Endothelial cell of umbilical vein (primary cell): ENCODE results near the gene DAAM1. TPM values are rescaled to one million over a fixed set of nuclear protein-coding genes. Genes with fewer than 3 reads are reported as not detected.

ENCODE experiments used
- BruUV-seq: library from RNA; stranded (reverse); fragments of 400-500 nt; replicated peaks from 2 replicates; lab custom pipeline; 2021; lab: Mats Ljungman, UMichigan
- CTCF ChIA-PET: fragments of 300-600, 350-600 bp; sonication (Branson Sonifier 250); formaldehyde crosslinking; loops from one replicate; lab custom pipeline; 2021; ENCODE audit warnings: antibody characterized with exemption, inconsistent platforms; lab: Charles Lee
- POLR2A ChIA-PET: fragments of 300-600, 350-600 bp; sonication (Branson Sonifier 250); formaldehyde crosslinking; loops from one replicate; lab custom pipeline; 2021; ENCODE audit warnings: antibody characterized with exemption, inconsistent platforms; lab: Charles Lee
- DNase-seq: peaks from one replicate; pipeline ENCODE4 v3.0.0-alpha.2; 2011; ENCODE audit warnings: low read depth, low spot score
- FAIRE-seq: peaks from 2 replicates; lab custom pipeline; 2011; peaks lifted over from hg19 to GRCh38; lab: Jason Lieb, UNC
- H2AFZ ChIP-seq: 2 replicates; pipeline ENCODE4 v1.6.0; 2012; ENCODE audit warnings: low read depth, low read length, control low read depth, inconsistent platforms
- H3K27ac ChIP-seq: 2 replicates; pipeline ENCODE4 v1.5.1; 2011; ENCODE audit warnings: low read depth, mild to moderate bottlenecking, control low read depth, low read length, moderate library complexity; ENCODE audit not compliant: insufficient read depth
- H3K27me3 ChIP-seq, 2 experiments: 2 replicates each; pipeline versions ENCODE4 v1.6.0 to v1.6.1; 2011; ENCODE audit warnings: low read length in 2 of 2, mixed read lengths in 1 of 2; ENCODE audit not compliant: control insufficient read depth in 2 of 2, insufficient read depth in 2 of 2
- H3K36me3 ChIP-seq, 2 experiments: 2 replicates in 1 of 2; 3 replicates in 1 of 2; pipeline ENCODE4 v1.5.1; 2011; ENCODE audit warnings: low read length in 2 of 2, mild to moderate bottlenecking in 1 of 2, moderate library complexity in 1 of 2; ENCODE audit not compliant: control insufficient read depth in 2 of 2, insufficient read depth in 2 of 2; ENCODE audit errors: extremely low read depth in 1 of 2
- H3K4me1 ChIP-seq: 3 replicates; pipeline ENCODE4 v1.5.1; 2011; ENCODE audit warnings: mild to moderate bottlenecking, low read length; ENCODE audit not compliant: control insufficient read depth, insufficient read depth; ENCODE audit errors: extremely low read depth
- H3K4me2 ChIP-seq: 2 replicates; pipeline ENCODE4 v1.6.1; 2011; ENCODE audit warnings: low read length, control low read depth, mixed read lengths; ENCODE audit not compliant: insufficient read depth
- H3K4me3 ChIP-seq, 3 experiments: fragments of 200-600 bp in 1 of 3; sonication (generic), shearing (Covaris generic) in 1 of 3; replicated peaks in 1 of 3; 2 replicates each; pipeline ENCODE4 v1.5.1; 2011 to 2016; ENCODE audit warnings: control low read depth in 3 of 3, low read length in 3 of 3, mild to moderate bottlenecking in 2 of 3, inconsistent platforms in 1 of 3, low read depth in 1 of 3, moderate library complexity in 1 of 3; ENCODE audit not compliant: insufficient read depth in 1 of 3
- H3K79me2 ChIP-seq: 2 replicates; pipeline ENCODE4 v1.6.0; 2012; ENCODE audit warnings: low read length, inconsistent platforms; ENCODE audit not compliant: control insufficient read depth, insufficient read depth
- H3K9ac ChIP-seq: replicated peaks from 2 replicates; pipeline ENCODE3; 2011; ENCODE audit warnings: low read length, control low read depth; ENCODE audit not compliant: insufficient read depth; ENCODE audit errors: extremely low read depth
- H3K9me1 ChIP-seq: replicated peaks from 3 replicates; pipeline ENCODE4 v1.6.0; 2011; ENCODE audit warnings: mild to moderate bottlenecking, low read length; ENCODE audit not compliant: control insufficient read depth, insufficient read depth; ENCODE audit errors: extremely low read depth
- H3K9me3 ChIP-seq: replicated peaks from 2 replicates; pipeline ENCODE4 v1.5.1; 2012; ENCODE audit warnings: low read length, inconsistent platforms; ENCODE audit not compliant: control insufficient read depth, insufficient read depth
- H4K20me1 ChIP-seq: replicated peaks from 2 replicates; pipeline ENCODE3; 2011; ENCODE audit warnings: mild to moderate bottlenecking, low read length; ENCODE audit not compliant: control insufficient read depth, insufficient read depth; ENCODE audit errors: extremely low read depth
- EZH2 ChIP-seq: IDR thresholded peaks from 2 replicates; pipeline ENCODE4 v1.6.1; 2012; ENCODE audit warnings: borderline replicate concordance, low read depth, mild to moderate bottlenecking, moderate library complexity, low read length, inconsistent platforms; ENCODE audit not compliant: severe bottlenecking
- FOS ChIP-seq: IDR thresholded peaks from 2 replicates; pipeline ENCODE4 v1.6.1; 2011; ENCODE audit warnings: mild to moderate bottlenecking, low read length, moderate library complexity, borderline replicate concordance; ENCODE audit not compliant: insufficient read depth
- GATA2 ChIP-seq: IDR thresholded peaks from 2 replicates; pipeline ENCODE4 v1.7.0; 2011; ENCODE audit warnings: low read depth, mild to moderate bottlenecking, moderate library complexity, mixed read lengths, low read length; ENCODE audit not compliant: insufficient read length, insufficient read depth
- JUN ChIP-seq: IDR thresholded peaks from 2 replicates; pipeline ENCODE4 v1.6.1; 2011; ENCODE audit warnings: borderline replicate concordance, low read depth; ENCODE audit not compliant: insufficient read length, insufficient read depth
- MYC ChIP-seq: IDR thresholded peaks from one replicate; pipeline ENCODE4 v1.6.1; 2011; ENCODE audit warnings: mild to moderate bottlenecking, low read depth, low read length
- POLR2A ChIP-seq: IDR thresholded peaks from 2 replicates; pipeline ENCODE4 v1.6.1; 2012; ENCODE audit warnings: low read depth, mild to moderate bottlenecking, control low read depth, low read length
- POLR2AphosphoS5 ChIP-seq: IDR thresholded peaks from 2 replicates; pipeline ENCODE4 v1.6.1; 2012; ENCODE audit warnings: low read depth, mild to moderate bottlenecking, control low read depth, low read length, moderate library complexity; ENCODE audit not compliant: insufficient read depth
- dilution Hi-C: fragments of 300-500 bp; cut with MboI; formaldehyde crosslinking; loops from one replicate; pipeline ENCODE4 v1.15.0; 2019; ENCODE audit warnings: low sequenced_read_pairs; ENCODE audit not compliant: extremely low pct_ligation_motif_present
- intact Hi-C: fragments of 100-400 bp; cut with micrococcal nuclease; formaldehyde crosslinking; loops from one replicate; pipeline ENCODE4 v1.10.0; 2022
- polyA plus RNA-seq, 4 experiments: library from polyadenylated mRNA; depleted of rRNA in 3 of 4; stranded (reverse) in 3 of 4; unstranded in 1 of 4; fragments of >200 nt; gene quantifications; 2 replicates each; pipeline versions ENCODE4 v1.2.1 to v1.2.3, GENCODE V29; 2011 to 2012; ENCODE audit warnings: missing spikeins in 1 of 4
- total RNA-seq: library from RNA; stranded (reverse); gene quantifications from 2 replicates; pipeline ENCODE4 v1.2.3, GENCODE V29; 2021
- TF ChIP-seq, protein P1 (sequence below), 2 donors: IDR thresholded peaks; 1 replicate in 1 of 2; 2 replicates in 1 of 2; pipeline ENCODE4 v1.5.1; 2011; ENCODE audit warnings: low read length in 2 of 2, mild to moderate bottlenecking in 2 of 2, moderate library complexity in 2 of 2, control low read depth in 1 of 2, inconsistent platforms in 1 of 2, low read depth in 1 of 2; ENCODE audit not compliant: insufficient read depth in 1 of 2; ENCODE audit errors: extremely low read depth in 1 of 2
- TF ChIP-seq, protein P2 (sequence below): IDR thresholded peaks from 2 replicates; pipeline ENCODE4 v1.6.1; 2011; ENCODE audit not compliant: insufficient read depth, insufficient read length

DAAM1 gene
- total and polyA plus RNA-seq, 2 donors (not counting 3 experiments of a cell fraction or from before 2014, with no cell fraction given): 10.2 to 25.3 TPM

DNA sequence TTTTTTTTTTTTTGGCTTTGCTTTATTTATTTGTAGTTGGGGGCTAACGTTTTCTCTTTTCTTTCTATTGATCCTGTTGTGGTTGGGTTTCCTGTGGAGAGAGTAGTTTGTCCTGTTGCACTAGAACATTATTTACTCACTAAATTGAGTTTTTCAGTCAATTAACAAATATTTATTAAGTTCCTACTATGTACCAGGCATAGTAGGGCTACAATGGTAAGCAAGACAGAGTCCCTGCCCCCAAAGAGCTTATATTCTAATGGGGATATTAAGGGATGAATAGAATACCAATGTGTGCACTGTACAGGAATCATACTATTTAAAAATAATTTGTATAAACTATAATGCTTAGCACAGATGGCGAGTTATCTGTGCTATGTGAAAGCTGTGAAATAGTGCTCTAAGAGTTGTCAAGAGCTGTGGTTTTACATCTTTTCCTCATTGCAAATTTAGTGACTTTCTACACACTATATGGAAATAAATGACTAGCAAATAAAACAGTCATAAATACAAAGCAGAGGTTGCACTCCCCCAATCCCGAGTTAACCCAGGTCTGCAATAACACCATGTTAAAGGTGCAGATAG lies 181.8 kb downstream of the DAAM1 start:
- intact Hi-C loops: no loop called here
- no peaks in the 10 kb centered on the region for H3K79me2 ChIP-seq
- no TSS peak for BruUV-seq
- H3K4me1 ChIP-seq: no peaks in the 10 kb centered on the region
- H2AFZ ChIP-seq: no peak overlapping the region
- H3K36me3 ChIP-seq: peaks cover 0 to 1% of the 10 kb centered on the region in 2 experiments
- H3K9me1 ChIP-seq: no peaks in the 10 kb centered on the region
- CTCF ChIA-PET: interaction anchor here (0.6 to 1.5 kb wide), 4 partner anchors 43 to 921 kb away, joined by 3 to 4 read pairs (median 3); no protein-coding TSS in a partner anchor
- H3K4me3 ChIP-seq: no peak overlapping the region
- FAIRE-seq: no peak
- dilution Hi-C loops: no loop called here
- POLR2A ChIA-PET: no interaction called here
- DNase-seq: no peak
- H4K20me1 ChIP-seq: no peaks in the 10 kb centered on the region
- no peak overlapping the region for H3K27ac ChIP-seq
- H3K27me3 ChIP-seq: no peaks in the 10 kb centered on the region
- no peak overlapping the region for H3K4me2 ChIP-seq
- H3K9ac ChIP-seq: no peak overlapping the region
- TF ChIP-seq, protein P1, sequence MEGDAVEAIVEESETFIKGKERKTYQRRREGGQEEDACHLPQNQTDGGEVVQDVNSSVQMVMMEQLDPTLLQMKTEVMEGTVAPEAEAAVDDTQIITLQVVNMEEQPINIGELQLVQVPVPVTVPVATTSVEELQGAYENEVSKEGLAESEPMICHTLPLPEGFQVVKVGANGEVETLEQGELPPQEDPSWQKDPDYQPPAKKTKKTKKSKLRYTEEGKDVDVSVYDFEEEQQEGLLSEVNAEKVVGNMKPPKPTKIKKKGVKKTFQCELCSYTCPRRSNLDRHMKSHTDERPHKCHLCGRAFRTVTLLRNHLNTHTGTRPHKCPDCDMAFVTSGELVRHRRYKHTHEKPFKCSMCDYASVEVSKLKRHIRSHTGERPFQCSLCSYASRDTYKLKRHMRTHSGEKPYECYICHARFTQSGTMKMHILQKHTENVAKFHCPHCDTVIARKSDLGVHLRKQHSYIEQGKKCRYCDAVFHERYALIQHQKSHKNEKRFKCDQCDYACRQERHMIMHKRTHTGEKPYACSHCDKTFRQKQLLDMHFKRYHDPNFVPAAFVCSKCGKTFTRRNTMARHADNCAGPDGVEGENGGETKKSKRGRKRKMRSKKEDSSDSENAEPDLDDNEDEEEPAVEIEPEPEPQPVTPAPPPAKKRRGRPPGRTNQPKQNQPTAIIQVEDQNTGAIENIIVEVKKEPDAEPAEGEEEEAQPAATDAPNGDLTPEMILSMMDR (IDR thresholded peaks at IDR 0.05; ENCODE audit: extremely low read depth in 1 of 2, insufficient read depth in 1 of 2, low read depth in 1 of 2, low read length in 2 of 2): no peak
- no peak for TF ChIP-seq FOS
- TF ChIP-seq POLR2AphosphoS5: no peak
- TF ChIP-seq, protein P2, sequence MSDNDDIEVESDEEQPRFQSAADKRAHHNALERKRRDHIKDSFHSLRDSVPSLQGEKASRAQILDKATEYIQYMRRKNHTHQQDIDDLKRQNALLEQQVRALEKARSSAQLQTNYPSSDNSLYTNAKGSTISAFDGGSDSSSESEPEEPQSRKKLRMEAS: no peak
- no peak for TF ChIP-seq GATA2
- TF ChIP-seq EZH2: no peak
- TF ChIP-seq JUN: no peak
- TF ChIP-seq MYC: no peak
- no peak for TF ChIP-seq POLR2A
- no peaks in the 10 kb centered on the region for H3K9me3 ChIP-seq
